Esophagus (tissue), 2 donors: ENCODE data around the gene ATP10D. TPM values are rescaled to one million over a fixed set of nuclear protein-coding genes. Genes with fewer than 3 reads are reported as not detected.

ENCODE experiments used
- H3K27ac ChIP-seq, 2 donors: one replicate each; pipeline ENCODE4 v1.5.1; 2013; ENCODE audit warnings: low read depth in 2 of 2, mild to moderate bottlenecking in 2 of 2, inconsistent platforms in 1 of 2, low read length in 1 of 2, moderate library complexity in 1 of 2
- H3K27me3 ChIP-seq, 2 donors: one replicate each; pipeline ENCODE4 v1.6.1; 2013; ENCODE audit warnings: low read length in 2 of 2, control low read depth in 1 of 2, mild to moderate bottlenecking in 1 of 2; ENCODE audit not compliant: insufficient read depth in 2 of 2, control insufficient read depth in 1 of 2
- H3K36me3 ChIP-seq, 2 donors: one replicate each; pipeline ENCODE4 v1.6.1; 2013; ENCODE audit warnings: low read length in 1 of 2; ENCODE audit not compliant: control insufficient read depth in 2 of 2, insufficient read depth in 2 of 2
- H3K4me1 ChIP-seq, 2 donors: one replicate each; pipeline ENCODE4 v1.6.1; 2013; ENCODE audit warnings: low read length in 1 of 2; ENCODE audit not compliant: control insufficient read depth in 2 of 2, insufficient read depth in 2 of 2
- H3K4me3 ChIP-seq, 2 donors: one replicate each; pipeline ENCODE4 v1.5.1; 2013; ENCODE audit warnings: low read length in 2 of 2, mild to moderate bottlenecking in 2 of 2, low read depth in 1 of 2, moderate library complexity in 1 of 2
- H3K9me3 ChIP-seq, 2 donors: one replicate each; pipeline ENCODE4 v1.6.1; 2013; ENCODE audit warnings: mild to moderate bottlenecking in 2 of 2, low read depth in 1 of 2, low read length in 1 of 2, moderate library complexity in 1 of 2; ENCODE audit not compliant: control insufficient read depth in 2 of 2, insufficient read depth in 1 of 2
- WGBS, 2 donors: extraction: QIAGEN DNeasy Blood & Tissue Kit; methylation state at CpG; one replicate each; pipeline ENCODE4 v1.1.7; 2013; 5-methylcytosine and 5-hydroxymethylcytosine counted together
- polyA plus RNA-seq, 2 donors: library from polyadenylated mRNA; stranded (reverse); fragments of 200-250 nt; gene quantifications; one replicate each; pipeline ENCODE4 v1.2.3, GENCODE V29; 2013
- donor health status: healthy with polysubstance abuse.
- donor health status: Bipolar disorder and iron deficiency.

Gene ATP10D
- polyA plus RNA-seq, 2 donors: 5.6 to 9.4 TPM

DNA sequence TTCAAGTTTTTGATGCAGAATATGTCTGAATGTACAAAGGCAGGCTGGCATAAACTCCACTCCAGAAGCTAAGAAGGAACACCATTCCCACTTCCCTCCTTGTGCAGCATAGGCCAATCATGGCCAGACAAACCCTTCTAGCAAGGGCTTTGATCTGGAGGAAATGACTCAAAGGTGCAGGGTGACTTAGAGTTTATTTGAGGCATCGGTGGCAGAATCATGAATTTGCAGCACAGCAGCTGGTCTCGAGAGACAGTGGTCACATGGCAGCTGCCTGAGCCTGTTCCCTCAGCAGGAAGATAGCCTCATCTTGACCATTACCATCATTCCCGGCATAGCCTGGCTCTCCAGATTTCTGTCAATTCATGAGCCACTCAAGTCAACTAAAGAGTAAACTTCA is 154.5 kb downstream of the ATP10D start:
- H3K9me3 ChIP-seq: no peaks in the 10 kb centered on the region
- H3K27me3 ChIP-seq: no peaks in the 10 kb centered on the region
- 65 to 68% methylated on average over 3 of the region's 3 CpGs for WGBS, 2 donors
- H3K27ac ChIP-seq: no peak overlapping the region
- H3K4me3 ChIP-seq: no peak overlapping the region
- no peaks in the 10 kb centered on the region for H3K4me1 ChIP-seq
- H3K36me3 ChIP-seq: no peaks in the 10 kb centered on the region

DNA sequence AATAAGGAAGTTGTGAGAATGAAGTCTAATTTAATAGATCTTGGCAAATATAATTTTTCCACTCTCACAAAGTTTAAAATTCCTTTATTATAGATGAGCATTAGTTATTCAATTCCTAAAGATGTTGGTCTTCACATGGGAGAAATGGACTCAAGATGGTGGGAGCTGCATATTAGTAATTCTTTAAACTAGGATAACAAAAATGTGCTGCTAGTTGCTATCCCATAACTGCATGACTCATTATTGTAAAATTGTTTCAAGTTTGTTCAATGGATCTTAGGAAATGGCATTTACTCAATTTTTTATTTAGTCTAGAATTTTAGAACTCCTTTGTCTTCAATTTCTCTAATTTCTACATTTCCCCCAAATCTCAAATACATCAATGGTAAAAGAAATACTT is 155.8 kb downstream of the ATP10D start:
- no peak overlapping the region for H3K27ac ChIP-seq
- no peaks in the 10 kb centered on the region for H3K36me3 ChIP-seq
- no peaks in the 10 kb centered on the region for H3K4me1 ChIP-seq
- H3K9me3 ChIP-seq: no peaks in the 10 kb centered on the region
- no peak overlapping the region for H3K4me3 ChIP-seq
- no peaks in the 10 kb centered on the region for H3K27me3 ChIP-seq

GRCh38 chr4:47641755-47642154 is 156.7 kb downstream of the ATP10D start:
- Histone ChIP-seq H3K36me3 (no peaks in the 10 kb centered on the region), H3K4me1 (no peaks in the 10 kb centered on the region), H3K4me3 (no peak overlapping the region), H3K27ac (no peak overlapping the region), H3K9me3 (no peaks in the 10 kb centered on the region), H3K27me3 (no peaks in the 10 kb centered on the region)
- WGBS, 2 donors: 61 to 63% methylated on average over 1 of the region's 1 CpG

DNA sequence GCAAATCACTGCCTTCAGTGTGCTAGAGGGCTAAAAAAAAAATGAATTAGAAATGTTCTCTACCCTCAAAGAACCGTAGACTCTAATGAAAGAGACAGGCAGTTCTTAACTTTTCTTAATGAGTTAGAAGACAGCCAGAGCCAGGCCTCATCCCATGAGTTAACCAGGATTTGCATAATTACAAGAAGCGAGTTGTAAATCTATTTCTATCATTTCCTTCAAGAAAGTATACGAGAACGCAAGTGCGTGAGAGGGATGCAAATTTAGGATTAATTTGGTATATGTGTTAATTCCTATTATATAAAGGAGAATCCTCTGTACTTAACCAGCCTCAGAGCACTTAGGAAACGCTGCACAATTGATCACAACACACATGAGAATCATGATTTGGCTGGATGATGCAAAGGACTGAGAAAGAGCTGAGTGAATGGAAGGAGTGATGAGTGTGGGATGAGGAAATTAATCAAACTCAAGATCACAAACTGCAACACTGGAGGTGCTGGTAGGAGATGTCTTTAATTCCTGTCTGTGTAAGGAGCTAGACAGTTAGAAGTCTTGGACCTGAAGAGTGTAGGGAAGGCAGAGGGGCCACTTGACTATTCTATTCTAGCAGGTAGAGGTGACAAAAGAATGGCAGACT is 157.2 kb downstream of the ATP10D start:
- Histone ChIP-seq H3K27me3 (no peaks in the 10 kb centered on the region), H3K9me3 (no peaks in the 10 kb centered on the region), H3K27ac (no peak overlapping the region), H3K4me3 (no peak overlapping the region), H3K4me1 (no peaks in the 10 kb centered on the region), H3K36me3 (no peaks in the 10 kb centered on the region)
- 86 to 89% methylated on average over 6 of the region's 6 CpGs for WGBS, 2 donors

Other genes with a start within 250 kb of the ATP10D start
- gene COMMD8, start 21.6 kb upstream of the ATP10D start, polyA plus RNA-seq: 10 to 100 TPM; 14.8 to 21.4 TPM